AG09309 (cell line): Measurements from ENCODE around the gene SLC13A1.
A peak's percentile ranks its signal among the peaks of the same experiment; 100 is the strongest.
"Not testable (repeated sequence)": the region's sequence is repeated elsewhere in the genome, so short reads cannot be mapped to it uniquely, and the experiment has no call there.

ENCODE experiments used
- DNase-seq: peaks from one replicate; pipeline ENCODE4 v3.0.0-alpha.2; 2010; ENCODE audit warnings: low read depth
- H3K4me3 ChIP-seq: 2 replicates; pipeline ENCODE4 v1.5.1; 2011; ENCODE audit warnings: mild to moderate bottlenecking, low read depth, low read length, moderate library complexity; ENCODE audit not compliant: control insufficient read depth
- CTCF ChIP-seq: IDR thresholded peaks from 2 replicates; pipeline ENCODE4 v1.5.1; 2011; ENCODE audit warnings: mild to moderate bottlenecking, low read depth, low read length, inconsistent platforms; ENCODE audit not compliant: insufficient read depth, control insufficient read depth; ENCODE audit errors: missing control alignments

SLC13A1 gene

GRCh38 chr7:123096976-123097375 lies 102.8 kb downstream of the SLC13A1 start:
- no peak for TF ChIP-seq CTCF
- no peak overlapping the region for H3K4me3 ChIP-seq
- DNase-seq, result no peak

- no peak for TF ChIP-seq CTCF
- no peak overlapping the region for H3K4me3 ChIP-seq
- DNase-seq, result no peak
Measured at GRCh38 chr7:123096434-123096833, 103.3 kb downstream of the SLC13A1 start.

- no peak overlapping the region for H3K4me3 ChIP-seq
- no peak for TF ChIP-seq CTCF
Measured at GRCh38 chr7:123090456-123090855, 109.3 kb downstream of the SLC13A1 start.

GRCh38 chr7:123086910-123087309 lies 112.9 kb downstream of the SLC13A1 start:
- not testable (repeated sequence) for DNase-seq, H3K4me3 ChIP-seq

More at GRCh38 chr7:123090456-123090855, 109.3 kb downstream of the SLC13A1 start:
- no peak for DNase-seq

- DNase-seq, H3K4me3 ChIP-seq: not testable (repeated sequence)
Measured at GRCh38 chr7:123084861-123085260, 114.9 kb downstream of the SLC13A1 start.

- DNase-seq, result no peak
- no peak overlapping the region for H3K4me3 ChIP-seq
- TF ChIP-seq CTCF, result no peak
Measured at GRCh38 chr7:123079021-123079420, 120.7 kb downstream of the SLC13A1 start.

GRCh38 chr7:123075838-123076467 lies 123.8 kb downstream of the SLC13A1 start:
- TF ChIP-seq CTCF, result no peak
- no peak overlapping the region for H3K4me3 ChIP-seq
- DNase-seq, result no peak

GRCh38 chr7:123070702-123071286 lies 129.0 kb downstream of the SLC13A1 start:
- no peak overlapping the region for H3K4me3 ChIP-seq
- DNase-seq, result no peak
- TF ChIP-seq CTCF, result peak; percentile 16
